Endothelial cell of umbilical vein (primary cell): Measurements from ENCODE around the gene DPH2. TPM values are rescaled to one million over a fixed set of nuclear protein-coding genes. Genes with fewer than 3 reads are reported as not detected.

ENCODE experiments used
- BruUV-seq: library from RNA; stranded (reverse); fragments of 400-500 nt; replicated peaks from 2 replicates; lab custom pipeline; 2021; lab: Mats Ljungman, UMichigan
- CTCF ChIA-PET: fragments of 300-600, 350-600 bp; sonication (Branson Sonifier 250); formaldehyde crosslinking; loops from one replicate; lab custom pipeline; 2021; ENCODE audit warnings: antibody characterized with exemption, inconsistent platforms; lab: Charles Lee
- POLR2A ChIA-PET: fragments of 300-600, 350-600 bp; sonication (Branson Sonifier 250); formaldehyde crosslinking; loops from one replicate; lab custom pipeline; 2021; ENCODE audit warnings: antibody characterized with exemption, inconsistent platforms; lab: Charles Lee
- DNase-seq: peaks from one replicate; pipeline ENCODE4 v3.0.0-alpha.2; 2011; ENCODE audit warnings: low read depth, low spot score
- FAIRE-seq: peaks from 2 replicates; lab custom pipeline; 2011; peaks lifted over from hg19 to GRCh38; lab: Jason Lieb, UNC
- H2AFZ ChIP-seq: 2 replicates; pipeline ENCODE4 v1.6.0; 2012; ENCODE audit warnings: low read depth, low read length, control low read depth, inconsistent platforms
- H3K27ac ChIP-seq: 2 replicates; pipeline ENCODE4 v1.5.1; 2011; ENCODE audit warnings: low read depth, mild to moderate bottlenecking, control low read depth, low read length, moderate library complexity; ENCODE audit not compliant: insufficient read depth
- H3K27me3 ChIP-seq, 2 experiments: 2 replicates each; pipeline versions ENCODE4 v1.6.0 to v1.6.1; 2011; ENCODE audit warnings: low read length in 2 of 2, mixed read lengths in 1 of 2; ENCODE audit not compliant: control insufficient read depth in 2 of 2, insufficient read depth in 2 of 2
- H3K36me3 ChIP-seq, 2 experiments: 2 replicates in 1 of 2; 3 replicates in 1 of 2; pipeline ENCODE4 v1.5.1; 2011; ENCODE audit warnings: low read length in 2 of 2, mild to moderate bottlenecking in 1 of 2, moderate library complexity in 1 of 2; ENCODE audit not compliant: control insufficient read depth in 2 of 2, insufficient read depth in 2 of 2; ENCODE audit errors: extremely low read depth in 1 of 2
- H3K4me1 ChIP-seq: 3 replicates; pipeline ENCODE4 v1.5.1; 2011; ENCODE audit warnings: mild to moderate bottlenecking, low read length; ENCODE audit not compliant: control insufficient read depth, insufficient read depth; ENCODE audit errors: extremely low read depth
- H3K4me2 ChIP-seq: 2 replicates; pipeline ENCODE4 v1.6.1; 2011; ENCODE audit warnings: low read length, control low read depth, mixed read lengths; ENCODE audit not compliant: insufficient read depth
- H3K4me3 ChIP-seq, 3 experiments: fragments of 200-600 bp in 1 of 3; sonication (generic), shearing (Covaris generic) in 1 of 3; replicated peaks in 1 of 3; 2 replicates each; pipeline ENCODE4 v1.5.1; 2011 to 2016; ENCODE audit warnings: control low read depth in 3 of 3, low read length in 3 of 3, mild to moderate bottlenecking in 2 of 3, inconsistent platforms in 1 of 3, low read depth in 1 of 3, moderate library complexity in 1 of 3; ENCODE audit not compliant: insufficient read depth in 1 of 3
- H3K79me2 ChIP-seq: 2 replicates; pipeline ENCODE4 v1.6.0; 2012; ENCODE audit warnings: low read length, inconsistent platforms; ENCODE audit not compliant: control insufficient read depth, insufficient read depth
- H3K9ac ChIP-seq: replicated peaks from 2 replicates; pipeline ENCODE3; 2011; ENCODE audit warnings: low read length, control low read depth; ENCODE audit not compliant: insufficient read depth; ENCODE audit errors: extremely low read depth
- H3K9me1 ChIP-seq: replicated peaks from 3 replicates; pipeline ENCODE4 v1.6.0; 2011; ENCODE audit warnings: mild to moderate bottlenecking, low read length; ENCODE audit not compliant: control insufficient read depth, insufficient read depth; ENCODE audit errors: extremely low read depth
- H3K9me3 ChIP-seq: replicated peaks from 2 replicates; pipeline ENCODE4 v1.5.1; 2012; ENCODE audit warnings: low read length, inconsistent platforms; ENCODE audit not compliant: control insufficient read depth, insufficient read depth
- H4K20me1 ChIP-seq: replicated peaks from 2 replicates; pipeline ENCODE3; 2011; ENCODE audit warnings: mild to moderate bottlenecking, low read length; ENCODE audit not compliant: control insufficient read depth, insufficient read depth; ENCODE audit errors: extremely low read depth
- CTCF ChIP-seq, 2 donors: IDR thresholded peaks; 1 replicate in 1 of 2; 2 replicates in 1 of 2; pipeline ENCODE4 v1.5.1; 2011; ENCODE audit warnings: low read length in 2 of 2, mild to moderate bottlenecking in 2 of 2, moderate library complexity in 2 of 2, control low read depth in 1 of 2, inconsistent platforms in 1 of 2, low read depth in 1 of 2; ENCODE audit not compliant: insufficient read depth in 1 of 2; ENCODE audit errors: extremely low read depth in 1 of 2
- EZH2 ChIP-seq: IDR thresholded peaks from 2 replicates; pipeline ENCODE4 v1.6.1; 2012; ENCODE audit warnings: borderline replicate concordance, low read depth, mild to moderate bottlenecking, moderate library complexity, low read length, inconsistent platforms; ENCODE audit not compliant: severe bottlenecking
- FOS ChIP-seq: IDR thresholded peaks from 2 replicates; pipeline ENCODE4 v1.6.1; 2011; ENCODE audit warnings: mild to moderate bottlenecking, low read length, moderate library complexity, borderline replicate concordance; ENCODE audit not compliant: insufficient read depth
- GATA2 ChIP-seq: IDR thresholded peaks from 2 replicates; pipeline ENCODE4 v1.7.0; 2011; ENCODE audit warnings: low read depth, mild to moderate bottlenecking, moderate library complexity, mixed read lengths, low read length; ENCODE audit not compliant: insufficient read length, insufficient read depth
- JUN ChIP-seq: IDR thresholded peaks from 2 replicates; pipeline ENCODE4 v1.6.1; 2011; ENCODE audit warnings: borderline replicate concordance, low read depth; ENCODE audit not compliant: insufficient read length, insufficient read depth
- MAX ChIP-seq: IDR thresholded peaks from 2 replicates; pipeline ENCODE4 v1.6.1; 2011; ENCODE audit not compliant: insufficient read depth, insufficient read length
- MYC ChIP-seq: IDR thresholded peaks from one replicate; pipeline ENCODE4 v1.6.1; 2011; ENCODE audit warnings: mild to moderate bottlenecking, low read depth, low read length
- POLR2A ChIP-seq: IDR thresholded peaks from 2 replicates; pipeline ENCODE4 v1.6.1; 2012; ENCODE audit warnings: low read depth, mild to moderate bottlenecking, control low read depth, low read length
- POLR2AphosphoS5 ChIP-seq: IDR thresholded peaks from 2 replicates; pipeline ENCODE4 v1.6.1; 2012; ENCODE audit warnings: low read depth, mild to moderate bottlenecking, control low read depth, low read length, moderate library complexity; ENCODE audit not compliant: insufficient read depth
- dilution Hi-C: fragments of 300-500 bp; cut with MboI; formaldehyde crosslinking; loops from one replicate; pipeline ENCODE4 v1.15.0; 2019; ENCODE audit warnings: low sequenced_read_pairs; ENCODE audit not compliant: extremely low pct_ligation_motif_present
- intact Hi-C: fragments of 100-400 bp; cut with micrococcal nuclease; formaldehyde crosslinking; loops from one replicate; pipeline ENCODE4 v1.10.0; 2022
- polyA plus RNA-seq, 4 experiments: library from polyadenylated mRNA; depleted of rRNA in 3 of 4; stranded (reverse) in 3 of 4; unstranded in 1 of 4; fragments of >200 nt; gene quantifications; 2 replicates each; pipeline versions ENCODE4 v1.2.1 to v1.2.3, GENCODE V29; 2011 to 2012; ENCODE audit warnings: missing spikeins in 1 of 4
- total RNA-seq: library from RNA; stranded (reverse); gene quantifications from 2 replicates; pipeline ENCODE4 v1.2.3, GENCODE V29; 2021

DPH2 gene
- total and polyA plus RNA-seq, 2 donors (not counting 3 experiments of a cell fraction or from before 2014, with no cell fraction given): 28.1 to 59.1 TPM

GRCh38 chr1:43960798-43961197 is 9.0 kb upstream of the DPH2 start:
- Histone ChIP-seq H3K4me2 (no peak overlapping the region), H3K79me2 (no peaks in the 10 kb centered on the region), H4K20me1 (no peaks in the 10 kb centered on the region), H2AFZ (no peak overlapping the region), H3K4me1 (no peaks in the 10 kb centered on the region), H3K27ac (no peak overlapping the region), H3K9me3 (no peaks in the 10 kb centered on the region), H3K9ac (no peak overlapping the region), H3K4me3 (no peak overlapping the region), H3K9me1 (no peaks in the 10 kb centered on the region), H3K36me3 (peaks cover 5 to 35% of the 10 kb centered on the region in 2 experiments), H3K27me3 (no peaks in the 10 kb centered on the region)
- dilution Hi-C loops (no loop called here), intact Hi-C loops (no loop called here)
- CTCF ChIA-PET: no interaction called here
- DNase-seq: no peak
- no peak for FAIRE-seq
- TF ChIP-seq MYC (no peak), POLR2AphosphoS5 (no peak), EZH2 (no peak), GATA2 (no peak), JUN (no peak), CTCF (IDR thresholded peaks at IDR 0.05; ENCODE audit: extremely low read depth in 1 of 2, insufficient read depth in 1 of 2, low read depth in 1 of 2, low read length in 2 of 2) (no peak), POLR2A (no peak), MAX (no peak), FOS (no peak)
- BruUV-seq: no TSS peak
- POLR2A ChIA-PET: no interaction called here
